Liver (tissue), 9 donors: ENCODE results near the gene LSR. TPM values are rescaled to one million over a fixed set of nuclear protein-coding genes. Genes with fewer than 3 reads are reported as not detected.

Experiments used
- DNase-seq: peaks from one replicate; pipeline ENCODE4 v3.0.0-alpha.2; 2017; ENCODE audit warnings: low spot score
- H3K27ac ChIP-seq, 2 donors: one replicate each; pipeline ENCODE4 v1.7.0; 2013; ENCODE audit warnings: inconsistent platforms in 2 of 2, low read length in 2 of 2, control low read depth in 1 of 2, low read depth in 1 of 2, mild to moderate bottlenecking in 1 of 2
- H3K27me3 ChIP-seq, 4 donors: one replicate each; pipeline versions ENCODE4 v1.6.1 to v1.7.0; 2013; ENCODE audit warnings: low read length in 3 of 4, inconsistent platforms in 1 of 4, mild to moderate bottlenecking in 1 of 4, moderate library complexity in 1 of 4; ENCODE audit not compliant: control insufficient read depth in 4 of 4, insufficient read depth in 4 of 4
- H3K36me3 ChIP-seq, 4 donors: one replicate each; pipeline versions ENCODE4 v1.6.1 to v1.7.0; 2013; ENCODE audit warnings: low read length in 3 of 4, mild to moderate bottlenecking in 3 of 4, low read depth in 1 of 4, moderate library complexity in 1 of 4; ENCODE audit not compliant: control insufficient read depth in 4 of 4, insufficient read depth in 3 of 4
- H3K4me1 ChIP-seq, 4 donors: one replicate each; pipeline versions ENCODE4 v1.6.1 to v1.7.0; 2013; ENCODE audit warnings: low read length in 3 of 4, mild to moderate bottlenecking in 3 of 4, moderate library complexity in 1 of 4; ENCODE audit not compliant: control insufficient read depth in 4 of 4, insufficient read depth in 4 of 4
- H3K4me3 ChIP-seq, 3 donors: one replicate each; pipeline versions ENCODE4 v1.6.1 to v1.7.0; 2013; ENCODE audit warnings: low read length in 3 of 3, control low read depth in 1 of 3, low read depth in 1 of 3, mild to moderate bottlenecking in 1 of 3
- H3K9ac ChIP-seq, 2 donors: one replicate each; pipeline ENCODE4 v1.7.0; 2013; ENCODE audit warnings: low read length in 2 of 2, mild to moderate bottlenecking in 2 of 2, moderate library complexity in 2 of 2, control low read depth in 1 of 2, low read depth in 1 of 2
- H3K9me3 ChIP-seq, 4 donors: one replicate each; pipeline versions ENCODE4 v1.6.1 to v1.7.0; 2013; ENCODE audit warnings: low read length in 3 of 4; ENCODE audit not compliant: control insufficient read depth in 4 of 4
- EGR1 ChIP-seq, 2 donors: IDR thresholded peaks; 2 replicates each; pipeline ENCODE4 v1.6.1; 2016 to 2018; ENCODE audit warnings: antibody characterized with exemption in 2 of 2, low read depth in 2 of 2
- FOXA1 ChIP-seq: IDR thresholded peaks from 2 replicates; pipeline ENCODE4 v1.6.1; 2016; ENCODE audit warnings: antibody characterized with exemption
- FOXA2 ChIP-seq: IDR thresholded peaks from 2 replicates; pipeline ENCODE4 v1.6.1; 2016; ENCODE audit warnings: antibody characterized with exemption
- GABPA ChIP-seq, 2 donors: IDR thresholded peaks in 1 of 2; conservative IDR thresholded peaks in 1 of 2; 2 replicates each; pipeline ENCODE4 v1.6.1; 2016; ENCODE audit warnings: antibody characterized with exemption in 2 of 2, mild to moderate bottlenecking in 1 of 2, moderate library complexity in 1 of 2
- HNF4A ChIP-seq, 2 donors: conservative IDR thresholded peaks; 2 replicates each; pipeline ENCODE4 v1.6.1; 2016; ENCODE audit warnings: antibody characterized with exemption in 2 of 2, mild to moderate bottlenecking in 2 of 2
- HNF4G ChIP-seq: IDR thresholded peaks from 2 replicates; pipeline ENCODE4 v1.6.1; 2016; ENCODE audit warnings: antibody characterized with exemption
- JUND ChIP-seq, 2 donors: IDR thresholded peaks; 2 replicates each; pipeline ENCODE4 v1.6.1; 2016; ENCODE audit warnings: antibody characterized with exemption in 2 of 2
- MAX ChIP-seq: IDR thresholded peaks from 2 replicates; pipeline ENCODE4 v1.6.1; 2016; ENCODE audit warnings: antibody characterized with exemption
- NR2F2 ChIP-seq: IDR thresholded peaks from 2 replicates; pipeline ENCODE4 v1.6.1; 2016; ENCODE audit warnings: antibody characterized with exemption
- RAD21 ChIP-seq, 2 donors: IDR thresholded peaks; 2 replicates each; pipeline ENCODE4 v1.6.1; 2016; ENCODE audit warnings: antibody characterized with exemption in 2 of 2, mild to moderate bottlenecking in 2 of 2
- RXRA ChIP-seq, 2 donors: IDR thresholded peaks; 2 replicates each; pipeline ENCODE4 v1.6.1; 2017 to 2018; ENCODE audit warnings: antibody characterized with exemption in 2 of 2, mild to moderate bottlenecking in 1 of 2
- SP1 ChIP-seq: IDR thresholded peaks from 2 replicates; pipeline ENCODE4 v1.6.1; 2018; ENCODE audit warnings: antibody characterized with exemption, mild to moderate bottlenecking
- TAF1 ChIP-seq: conservative IDR thresholded peaks from 2 replicates; pipeline ENCODE4 v1.6.1; 2016; ENCODE audit warnings: antibody characterized with exemption, mild to moderate bottlenecking
- YY1 ChIP-seq: IDR thresholded peaks from 2 replicates; pipeline ENCODE4 v1.6.1; 2016; ENCODE audit warnings: antibody characterized with exemption, mild to moderate bottlenecking
- WGBS: extraction: QIAGEN DNeasy Blood & Tissue Kit; methylation state at CpG from one replicate; pipeline ENCODE4 v1.1.7; 2013; 5-methylcytosine and 5-hydroxymethylcytosine counted together
- polyA plus RNA-seq, 2 donors: library from polyadenylated mRNA; stranded (reverse) in 1 of 2; unstranded in 1 of 2; fragments of 200-250 nt in 1 of 2; fragments of >200 nt in 1 of 2; fragmentation: Nextera tagmentation in 1 of 2; extraction: Ambion mirVana in 1 of 2; gene quantifications; one replicate each; pipeline versions ENCODE4 v1.2.1 to v1.2.3, GENCODE V29; 2013 to 2015
- total RNA-seq, 2 donors: library from RNA; depleted of rRNA; stranded (reverse); fragments of >200 nt; gene quantifications; one replicate each; pipeline ENCODE4 v1.2.3, GENCODE V29; 2014
- TF ChIP-seq, protein P1 (sequence below): fragments of 150-350 bp; IDR thresholded peaks from 2 replicates; pipeline ENCODE4 v1.5.1; 2017; ENCODE audit warnings: improper control_type of control experiment, low read depth, low read length; ENCODE audit not compliant: missing input control
- TF ChIP-seq, protein P2 (sequence below): IDR thresholded peaks from 2 replicates; pipeline ENCODE4 v1.6.1; 2016; ENCODE audit warnings: antibody characterized with exemption
- TF ChIP-seq, protein P3 (sequence below): IDR thresholded peaks from 2 replicates; pipeline ENCODE4 v1.6.1; 2016; ENCODE audit warnings: antibody characterized with exemption, mild to moderate bottlenecking
- TF ChIP-seq, protein P4 (sequence below): IDR thresholded peaks from 2 replicates; pipeline ENCODE4 v1.6.1; 2016; ENCODE audit warnings: antibody characterized with exemption
- donor health status: healthy.
- donor health status: healthy.
- donor health status: healthy.
- donor health status: healthy.
- donor health status: healthy.

Gene LSR
- total and polyA plus RNA-seq, 4 donors = 33.7 to 150 (median 48.0) TPM

DNA sequence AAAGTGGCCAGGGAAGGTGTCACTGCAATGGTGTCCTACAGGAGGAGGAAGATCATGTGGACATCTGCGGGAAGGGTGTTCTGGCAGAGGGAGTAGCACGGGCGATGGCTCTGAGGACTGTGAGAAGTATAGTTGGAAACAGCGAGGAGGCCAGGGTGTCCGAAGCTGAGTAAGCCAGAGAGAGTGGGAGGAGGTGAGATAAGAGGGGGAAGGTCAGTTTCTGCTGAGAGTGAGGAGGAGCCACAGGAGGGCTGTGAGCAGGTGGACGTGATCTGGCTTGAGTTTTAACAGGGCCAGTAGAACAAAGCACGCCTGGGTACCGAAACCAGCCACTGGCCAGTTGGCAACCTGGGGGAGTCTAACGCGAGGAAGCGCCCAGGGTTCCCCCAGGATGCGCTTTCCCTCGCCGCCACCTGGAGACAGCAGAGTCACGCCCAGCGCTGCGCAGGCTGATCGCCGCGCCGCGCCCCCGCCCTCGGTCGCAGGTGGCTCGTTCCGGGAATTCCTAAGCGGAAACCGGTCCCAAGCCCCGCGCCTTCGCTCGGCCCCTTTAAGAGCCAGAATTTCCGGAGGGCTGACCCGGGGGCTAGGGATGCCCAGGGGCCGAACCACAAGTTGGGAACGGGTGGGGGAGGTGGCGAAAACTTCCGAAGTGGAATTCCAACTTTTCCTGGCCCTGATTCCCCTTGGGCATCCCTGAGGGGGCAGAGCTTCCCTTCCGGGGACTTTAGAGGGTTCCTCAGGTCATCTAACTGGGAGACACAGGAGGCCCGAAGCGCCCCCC, 1.1 kb upstream of the LSR start:
- Histone ChIP-seq H3K4me1 (peaks cover 2 to 35% (median 24%) of the 10 kb centered on the region in 4 donors), H3K36me3 (peaks cover 0 to 7% (median 2%) of the 10 kb centered on the region in 4 donors), H3K9me3 (no peaks in the 10 kb centered on the region), H3K27ac (peak overlapping the region; percentile 97 to 99), H3K4me3 (peak overlapping the region; percentile 60 to 97 (median 75)), H3K9ac (peak overlapping the region; percentile 35 to 40), H3K27me3 (no peaks in the 10 kb centered on the region)
- peak; percentile 41 to 74 for TF ChIP-seq GABPA (IDR thresholded peaks at IDR 0.05 in 1 of 2, conservative IDR thresholded peaks at IDR 0.05 in 1 of 2)
- TF ChIP-seq RAD21 (IDR thresholded peaks at IDR 0.05) = peak; percentile 75 to 82
- TF ChIP-seq HNF4A (conservative IDR thresholded peaks at IDR 0.05) = peak; percentile 10 to 30
- peak; percentile 20 to 42 for TF ChIP-seq RXRA (IDR thresholded peaks at IDR 0.05)
- TF ChIP-seq SP1 = peak; percentile 68
- TF ChIP-seq NR2F2 = peak; percentile 29
- TF ChIP-seq HNF4G = no peak
- TF ChIP-seq FOXA2 = no peak
- TF ChIP-seq FOXA1 = peak; percentile 12
- TF ChIP-seq, protein P1, sequence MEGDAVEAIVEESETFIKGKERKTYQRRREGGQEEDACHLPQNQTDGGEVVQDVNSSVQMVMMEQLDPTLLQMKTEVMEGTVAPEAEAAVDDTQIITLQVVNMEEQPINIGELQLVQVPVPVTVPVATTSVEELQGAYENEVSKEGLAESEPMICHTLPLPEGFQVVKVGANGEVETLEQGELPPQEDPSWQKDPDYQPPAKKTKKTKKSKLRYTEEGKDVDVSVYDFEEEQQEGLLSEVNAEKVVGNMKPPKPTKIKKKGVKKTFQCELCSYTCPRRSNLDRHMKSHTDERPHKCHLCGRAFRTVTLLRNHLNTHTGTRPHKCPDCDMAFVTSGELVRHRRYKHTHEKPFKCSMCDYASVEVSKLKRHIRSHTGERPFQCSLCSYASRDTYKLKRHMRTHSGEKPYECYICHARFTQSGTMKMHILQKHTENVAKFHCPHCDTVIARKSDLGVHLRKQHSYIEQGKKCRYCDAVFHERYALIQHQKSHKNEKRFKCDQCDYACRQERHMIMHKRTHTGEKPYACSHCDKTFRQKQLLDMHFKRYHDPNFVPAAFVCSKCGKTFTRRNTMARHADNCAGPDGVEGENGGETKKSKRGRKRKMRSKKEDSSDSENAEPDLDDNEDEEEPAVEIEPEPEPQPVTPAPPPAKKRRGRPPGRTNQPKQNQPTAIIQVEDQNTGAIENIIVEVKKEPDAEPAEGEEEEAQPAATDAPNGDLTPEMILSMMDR = peak; percentile 63
- peak in 1 of 2 donors; percentile 21 for TF ChIP-seq JUND (IDR thresholded peaks at IDR 0.05)
- peak; percentile 21 for TF ChIP-seq YY1
- peak; percentile 63 to 80 for TF ChIP-seq EGR1 (IDR thresholded peaks at IDR 0.05; ENCODE audit: low read depth in 2 of 2)
- TF ChIP-seq MAX = peak; percentile 88
- TF ChIP-seq, protein P2, sequence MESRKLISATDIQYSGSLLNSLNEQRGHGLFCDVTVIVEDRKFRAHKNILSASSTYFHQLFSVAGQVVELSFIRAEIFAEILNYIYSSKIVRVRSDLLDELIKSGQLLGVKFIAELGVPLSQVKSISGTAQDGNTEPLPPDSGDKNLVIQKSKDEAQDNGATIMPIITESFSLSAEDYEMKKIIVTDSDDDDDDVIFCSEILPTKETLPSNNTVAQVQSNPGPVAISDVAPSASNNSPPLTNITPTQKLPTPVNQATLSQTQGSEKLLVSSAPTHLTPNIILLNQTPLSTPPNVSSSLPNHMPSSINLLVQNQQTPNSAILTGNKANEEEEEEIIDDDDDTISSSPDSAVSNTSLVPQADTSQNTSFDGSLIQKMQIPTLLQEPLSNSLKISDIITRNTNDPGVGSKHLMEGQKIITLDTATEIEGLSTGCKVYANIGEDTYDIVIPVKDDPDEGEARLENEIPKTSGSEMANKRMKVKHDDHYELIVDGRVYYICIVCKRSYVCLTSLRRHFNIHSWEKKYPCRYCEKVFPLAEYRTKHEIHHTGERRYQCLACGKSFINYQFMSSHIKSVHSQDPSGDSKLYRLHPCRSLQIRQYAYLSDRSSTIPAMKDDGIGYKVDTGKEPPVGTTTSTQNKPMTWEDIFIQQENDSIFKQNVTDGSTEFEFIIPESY = peak; percentile 21
- TF ChIP-seq, protein P3, sequence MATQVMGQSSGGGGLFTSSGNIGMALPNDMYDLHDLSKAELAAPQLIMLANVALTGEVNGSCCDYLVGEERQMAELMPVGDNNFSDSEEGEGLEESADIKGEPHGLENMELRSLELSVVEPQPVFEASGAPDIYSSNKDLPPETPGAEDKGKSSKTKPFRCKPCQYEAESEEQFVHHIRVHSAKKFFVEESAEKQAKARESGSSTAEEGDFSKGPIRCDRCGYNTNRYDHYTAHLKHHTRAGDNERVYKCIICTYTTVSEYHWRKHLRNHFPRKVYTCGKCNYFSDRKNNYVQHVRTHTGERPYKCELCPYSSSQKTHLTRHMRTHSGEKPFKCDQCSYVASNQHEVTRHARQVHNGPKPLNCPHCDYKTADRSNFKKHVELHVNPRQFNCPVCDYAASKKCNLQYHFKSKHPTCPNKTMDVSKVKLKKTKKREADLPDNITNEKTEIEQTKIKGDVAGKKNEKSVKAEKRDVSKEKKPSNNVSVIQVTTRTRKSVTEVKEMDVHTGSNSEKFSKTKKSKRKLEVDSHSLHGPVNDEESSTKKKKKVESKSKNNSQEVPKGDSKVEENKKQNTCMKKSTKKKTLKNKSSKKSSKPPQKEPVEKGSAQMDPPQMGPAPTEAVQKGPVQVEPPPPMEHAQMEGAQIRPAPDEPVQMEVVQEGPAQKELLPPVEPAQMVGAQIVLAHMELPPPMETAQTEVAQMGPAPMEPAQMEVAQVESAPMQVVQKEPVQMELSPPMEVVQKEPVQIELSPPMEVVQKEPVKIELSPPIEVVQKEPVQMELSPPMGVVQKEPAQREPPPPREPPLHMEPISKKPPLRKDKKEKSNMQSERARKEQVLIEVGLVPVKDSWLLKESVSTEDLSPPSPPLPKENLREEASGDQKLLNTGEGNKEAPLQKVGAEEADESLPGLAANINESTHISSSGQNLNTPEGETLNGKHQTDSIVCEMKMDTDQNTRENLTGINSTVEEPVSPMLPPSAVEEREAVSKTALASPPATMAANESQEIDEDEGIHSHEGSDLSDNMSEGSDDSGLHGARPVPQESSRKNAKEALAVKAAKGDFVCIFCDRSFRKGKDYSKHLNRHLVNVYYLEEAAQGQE = peak; percentile 13
- TF ChIP-seq, protein P4, sequence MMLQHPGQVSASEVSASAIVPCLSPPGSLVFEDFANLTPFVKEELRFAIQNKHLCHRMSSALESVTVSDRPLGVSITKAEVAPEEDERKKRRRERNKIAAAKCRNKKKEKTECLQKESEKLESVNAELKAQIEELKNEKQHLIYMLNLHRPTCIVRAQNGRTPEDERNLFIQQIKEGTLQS = no peak
- no peak for TF ChIP-seq TAF1
- peak; percentile 67 for DNase-seq
- WGBS = 2% methylated on average over 42 of the region's 42 CpGs
